ENCODE data around the gene PGM2. TPM values are rescaled to one million over a fixed set of nuclear protein-coding genes. Genes with fewer than 3 reads are reported as not detected.

PGM2 gene
- total and polyA plus RNA-seq, 12 donors = 5.9 to 16.4 (median 8.8) TPM

DNA sequence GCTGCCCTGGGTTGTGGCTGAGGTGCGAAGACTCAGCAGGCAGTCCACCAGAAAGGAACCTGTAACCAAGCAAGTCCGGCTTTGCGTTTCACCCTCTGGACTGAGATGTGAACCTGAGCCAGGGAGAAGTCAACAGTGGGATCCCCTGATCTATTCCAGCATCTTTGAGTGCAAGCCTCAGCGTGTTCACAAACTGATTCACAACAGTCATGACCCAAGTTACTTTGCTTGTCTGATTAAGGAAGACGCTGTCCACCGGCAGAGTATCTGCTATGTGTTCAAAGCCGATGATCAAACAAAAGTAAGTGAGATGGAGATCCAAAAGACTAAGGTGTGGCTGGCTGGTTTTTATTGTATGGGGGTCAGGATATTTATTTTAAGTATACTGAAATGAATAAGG, 75.7 kb downstream of the PGM2 start:
- WGBS, 2 donors = 78 to 84% methylated on average over 7 of the region's 7 CpGs
- Histone ChIP-seq H3K27me3 (no peaks in the 10 kb centered on the region), H3K36me3 (peaks cover 0 to 22% (median 0%) of the 10 kb centered on the region in 9 donors), H3K4me3 (no peak overlapping the region), H3K27ac (no peak overlapping the region), H3K4me1 (peaks cover 0 to 27% (median 13%) of the 10 kb centered on the region in 9 donors), H3K9me3 (no peaks in the 10 kb centered on the region)
- ATAC-seq (no peak), DNase-seq (no peak)
- intact Hi-C loops (cut with DNase I) = no loop called here
- TF ChIP-seq CTCF (IDR thresholded peaks at IDR 0.05) = no peak

DNA sequence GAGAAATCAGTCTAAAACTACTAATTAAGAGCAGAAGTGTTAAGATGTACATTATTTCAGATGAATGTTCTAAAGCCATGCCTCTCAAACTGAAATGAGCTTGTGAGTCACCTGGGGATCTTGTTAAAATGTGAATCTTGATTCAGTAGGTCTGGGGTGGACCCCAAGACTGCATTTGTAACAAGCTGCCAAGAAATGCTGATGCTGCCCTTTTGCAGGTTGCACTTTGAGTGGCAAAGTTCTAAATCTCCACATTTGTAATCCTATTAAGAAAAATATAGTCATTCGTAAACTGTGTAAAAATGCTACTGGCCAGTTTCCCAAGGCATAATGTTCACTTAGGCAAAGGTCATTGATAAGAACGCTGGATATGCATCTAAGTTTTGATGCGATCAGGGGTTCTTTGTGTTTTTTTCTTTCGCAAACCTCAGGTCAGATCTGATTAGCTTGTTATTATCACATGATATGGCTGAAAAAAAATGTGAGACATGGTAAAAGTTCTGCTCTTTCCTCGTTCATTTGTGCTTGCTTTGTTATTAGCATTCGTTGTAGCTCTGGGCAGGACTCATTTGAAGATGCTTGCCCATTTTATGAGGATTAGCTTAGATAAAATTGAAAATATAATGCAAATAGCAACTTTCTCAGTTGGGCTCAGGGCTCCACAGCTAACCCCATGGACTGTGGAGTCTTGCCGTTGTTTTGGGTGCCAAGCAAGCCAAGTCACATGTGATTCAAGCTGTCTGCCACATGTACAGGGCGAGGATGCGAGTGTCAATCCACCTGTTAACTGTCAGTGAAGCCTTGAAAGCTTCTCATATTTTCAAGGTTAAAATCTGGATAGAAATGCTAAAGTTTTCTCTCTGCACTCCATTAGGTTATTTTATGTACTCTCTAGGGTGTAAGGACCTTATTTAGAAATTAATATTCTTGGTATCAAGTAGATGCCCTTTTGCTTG, 76.5 kb downstream of the PGM2 start:
- intact Hi-C loops (cut with DNase I) = no loop called here
- Histone ChIP-seq H3K36me3 (peaks cover 0 to 22% (median 0%) of the 10 kb centered on the region in 9 donors), H3K4me1 (peaks cover 0 to 26% (median 14%) of the 10 kb centered on the region in 9 donors), H3K27ac (no peak overlapping the region), H3K27me3 (no peaks in the 10 kb centered on the region), H3K9me3 (no peaks in the 10 kb centered on the region), H3K4me3 (no peak overlapping the region)
- WGBS, 2 donors = 76 to 82% methylated on average over 9 of the region's 9 CpGs
- DNase-seq (no peak), ATAC-seq (no peak)
- no peak for TF ChIP-seq CTCF (IDR thresholded peaks at IDR 0.05)

DNA sequence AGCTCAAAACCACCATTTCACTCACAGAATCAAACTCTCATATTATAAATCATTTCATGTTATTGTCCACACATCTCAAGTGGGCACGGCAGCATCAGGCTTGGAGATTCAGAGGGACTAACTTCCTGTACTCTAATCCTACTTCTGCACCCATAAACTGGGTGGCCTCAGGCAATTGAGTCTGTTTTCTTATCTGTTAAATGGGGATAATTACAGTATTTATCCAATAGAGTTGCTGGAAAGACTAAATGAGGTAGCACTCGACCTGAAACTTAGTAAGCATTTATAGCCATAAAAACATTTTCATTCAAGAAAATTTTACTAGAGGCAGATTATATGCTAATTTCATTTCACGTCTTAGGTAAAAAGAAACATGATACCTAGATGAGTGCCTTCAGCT, 77.4 kb downstream of the PGM2 start:
- Histone ChIP-seq H3K27ac (no peak overlapping the region), H3K9me3 (no peaks in the 10 kb centered on the region), H3K4me1 (peaks cover 0 to 34% (median 23%) of the 10 kb centered on the region in 9 donors), H3K36me3 (peaks cover 0 to 22% (median 0%) of the 10 kb centered on the region in 9 donors), H3K4me3 (no peak overlapping the region), H3K27me3 (no peaks in the 10 kb centered on the region)
- no peak for ATAC-seq
- intact Hi-C loops (cut with DNase I) = no loop called here
- TF ChIP-seq CTCF (IDR thresholded peaks at IDR 0.05) = no peak
- 85 to 89% methylated on average over 3 of the region's 3 CpGs for WGBS, 2 donors
- DNase-seq = no peak

GRCh38 chr4:37904824-37905223, 78.3 kb downstream of the PGM2 start:
- DNase-seq (no peak), ATAC-seq (no peak)
- H3K4me1 ChIP-seq = peaks cover 0 to 44% (median 32%) of the 10 kb centered on the region in 9 donors
- TF ChIP-seq CTCF (IDR thresholded peaks at IDR 0.05) = no peak
- no peaks in the 10 kb centered on the region for H3K9me3 ChIP-seq
- H3K27ac ChIP-seq = no peak overlapping the region
- intact Hi-C loops (cut with DNase I) = loop anchor here in 3 of 10 donors (5.0 kb wide), 2 partner anchors 62 to 67 kb away; no protein-coding TSS in a partner anchor
- H3K27me3 ChIP-seq = no peaks in the 10 kb centered on the region
- peaks cover 0 to 22% (median 0%) of the 10 kb centered on the region in 9 donors for H3K36me3 ChIP-seq
- WGBS, 2 donors = 94 to 95% methylated on average over 3 of the region's 3 CpGs
- no peak overlapping the region for H3K4me3 ChIP-seq
